H9 (cell line): Measurements from ENCODE around the gene PTPRN2. TPM values are rescaled to one million over a fixed set of nuclear protein-coding genes. Genes with fewer than 3 reads are reported as not detected.

Experiments
- DNase-seq: peaks from one replicate; pipeline ENCODE4 v3.0.0-alpha.2; 2017
- H2AFZ ChIP-seq: one replicate; pipeline ENCODE4 v1.6.1; 2013; ENCODE audit warnings: mild to moderate bottlenecking, low read length, control low read depth, moderate library complexity
- H2AK5ac ChIP-seq: 2 replicates; pipeline ENCODE4 v1.6.1; 2013; ENCODE audit warnings: low read length, control low read depth, mixed read lengths; ENCODE audit not compliant: insufficient read length
- H2BK120ac ChIP-seq: one replicate; pipeline ENCODE4 v1.6.1; 2013; ENCODE audit warnings: low read depth, mild to moderate bottlenecking, low read length, control low read depth, inconsistent platforms; ENCODE audit not compliant: poor library complexity, severe bottlenecking
- H2BK12ac ChIP-seq: 2 replicates; pipeline ENCODE4 v1.6.1; 2013; ENCODE audit warnings: low read length, control low read depth, mixed read lengths, low read depth; ENCODE audit not compliant: insufficient read length
- H2BK15ac ChIP-seq: 2 replicates; pipeline ENCODE4 v1.6.1; 2013; ENCODE audit warnings: low read depth, low read length, control low read depth
- H2BK20ac ChIP-seq: one replicate; pipeline ENCODE4 v1.6.1; 2013; ENCODE audit warnings: low read depth, mild to moderate bottlenecking, low read length, control low read depth, inconsistent platforms; ENCODE audit not compliant: poor library complexity, severe bottlenecking
- H2BK5ac ChIP-seq: 2 replicates; pipeline ENCODE4 v1.6.1; 2013; ENCODE audit warnings: low read length, control low read depth, mixed read lengths; ENCODE audit not compliant: insufficient read length
- H3K14ac ChIP-seq: 2 replicates; pipeline ENCODE4 v1.6.1; 2013; ENCODE audit warnings: low read length, control low read depth; ENCODE audit not compliant: insufficient read depth
- H3K18ac ChIP-seq: 2 replicates; pipeline ENCODE4 v1.6.1; 2013; ENCODE audit warnings: low read depth, mild to moderate bottlenecking, mixed read lengths, low read length, control low read depth; ENCODE audit not compliant: insufficient read length
- H3K23ac ChIP-seq: 2 replicates; pipeline ENCODE4 v1.6.1; 2013; ENCODE audit warnings: low read length, control low read depth, mixed read lengths, low read depth; ENCODE audit not compliant: insufficient read length
- H3K23me2 ChIP-seq: 2 replicates; pipeline ENCODE4 v1.6.1; 2013; ENCODE audit warnings: low read depth, mild to moderate bottlenecking, mixed read lengths, low read length, control low read depth; ENCODE audit not compliant: insufficient read length, poor library complexity, severe bottlenecking
- H3K27ac ChIP-seq: 2 replicates; pipeline ENCODE4 v1.5.1; 2013; ENCODE audit warnings: low read length, control low read depth, mixed read lengths, low read depth; ENCODE audit not compliant: insufficient read length
- H3K27me3 ChIP-seq: 2 replicates; pipeline ENCODE4 v1.6.1; 2013; ENCODE audit warnings: low read length, control low read depth, inconsistent platforms; ENCODE audit not compliant: insufficient read depth
- H3K4ac ChIP-seq: 2 replicates; pipeline ENCODE4 v1.6.1; 2013; ENCODE audit warnings: low read depth, mild to moderate bottlenecking, control low read depth, inconsistent platforms, low read length, moderate library complexity
- H3K4me1 ChIP-seq: 2 replicates; pipeline ENCODE4 v1.6.1; 2013; ENCODE audit warnings: low read length, control low read depth, inconsistent platforms; ENCODE audit not compliant: insufficient read depth
- H3K4me2 ChIP-seq: 2 replicates; pipeline ENCODE4 v1.6.1; 2013; ENCODE audit warnings: low read length, control low read depth, mixed read lengths; ENCODE audit not compliant: insufficient read length, insufficient read depth
- H3K56ac ChIP-seq: 2 replicates; pipeline ENCODE4 v1.6.1; 2013; ENCODE audit warnings: low read depth, mild to moderate bottlenecking, mixed read lengths, low read length, control low read depth; ENCODE audit not compliant: insufficient read length
- H3K79me1 ChIP-seq: 2 replicates; pipeline ENCODE4 v1.6.1; 2013; ENCODE audit warnings: low read depth, mild to moderate bottlenecking, moderate library complexity, low read length, control low read depth, inconsistent platforms; ENCODE audit not compliant: insufficient read depth, poor library complexity, severe bottlenecking
- H3K79me2 ChIP-seq: 2 replicates; pipeline ENCODE4 v1.6.1; 2013; ENCODE audit warnings: low read length, control low read depth, inconsistent platforms; ENCODE audit not compliant: insufficient read depth
- H3K9ac ChIP-seq: 2 replicates; pipeline ENCODE4 v1.6.1; 2013; ENCODE audit warnings: low read length, control low read depth, mixed read lengths; ENCODE audit not compliant: insufficient read length; ENCODE audit errors: extremely low read depth
- H3K9me3 ChIP-seq: one replicate; pipeline ENCODE4 v1.6.1; 2013; ENCODE audit warnings: low read depth, low read length, inconsistent platforms; ENCODE audit not compliant: control insufficient read depth
- H3T11ph ChIP-seq: one replicate; pipeline ENCODE4 v1.6.1; 2013; ENCODE audit warnings: mild to moderate bottlenecking, low read length, control low read depth, inconsistent platforms
- H4K20me1 ChIP-seq: one replicate; pipeline ENCODE4 v1.6.1; 2013; ENCODE audit not compliant: control insufficient read depth, insufficient read length, insufficient read depth
- H4K5ac ChIP-seq: 2 replicates; pipeline ENCODE4 v1.6.1; 2013; ENCODE audit warnings: low read depth, mild to moderate bottlenecking, mixed read lengths, low read length, control low read depth; ENCODE audit not compliant: insufficient read length
- H4K8ac ChIP-seq: replicated peaks from 2 replicates; pipeline ENCODE4 v1.6.1; 2013; ENCODE audit warnings: low read length, control low read depth, mixed read lengths, low read depth; ENCODE audit not compliant: insufficient read length
- H4K91ac ChIP-seq: 2 replicates; pipeline ENCODE4 v1.6.1; 2013; ENCODE audit warnings: low read depth, mild to moderate bottlenecking, moderate library complexity, mixed read lengths, low read length, control low read depth; ENCODE audit not compliant: insufficient read length
- H3K27ac Mint-ChIP-seq, 3 experiments: 2 replicates in 2 of 3; 3 replicates in 1 of 3; pipeline ENCODE4 v1.8.0; 2020 to 2021; ENCODE audit warnings: mixed read lengths in 3 of 3, mild to moderate bottlenecking in 1 of 3, moderate library complexity in 1 of 3
- H3K27me3 Mint-ChIP-seq: 2 replicates; pipeline ENCODE4 v1.8.0; 2021; ENCODE audit warnings: low read depth, mild to moderate bottlenecking, moderate library complexity, mixed read lengths
- H3K36me3 Mint-ChIP-seq, 3 experiments: 2 replicates in 2 of 3; 3 replicates in 1 of 3; pipeline ENCODE4 v1.8.0; 2020 to 2021; ENCODE audit warnings: low read depth in 3 of 3, mixed read lengths in 3 of 3; ENCODE audit not compliant: insufficient read depth in 1 of 3
- H3K4me1 Mint-ChIP-seq, 2 experiments: 2 replicates each; pipeline ENCODE4 v1.8.0; 2020; ENCODE audit warnings: mixed read lengths in 2 of 2
- H3K4me3 Mint-ChIP-seq, 2 experiments: 2 replicates in 1 of 2; 3 replicates in 1 of 2; pipeline ENCODE4 v1.8.0; 2020 to 2021; ENCODE audit warnings: mild to moderate bottlenecking in 2 of 2, mixed read lengths in 2 of 2, moderate library complexity in 1 of 2
- H3K9me3 Mint-ChIP-seq, 2 experiments: 2 replicates in 1 of 2; 3 replicates in 1 of 2; pipeline ENCODE4 v1.8.0; 2020; ENCODE audit warnings: mild to moderate bottlenecking in 2 of 2, mixed read lengths in 2 of 2, moderate library complexity in 1 of 2
- CTCF ChIP-seq: fragments of 200-600 bp; sonication (generic); conservative IDR thresholded peaks from 3 replicates; pipeline ENCODE4 v1.8.0; 2021; ENCODE audit warnings: antibody characterized with exemption, mild to moderate bottlenecking
- WGBS: extraction: QIAGEN DNeasy Blood & Tissue Kit; methylation state at CpG from one replicate; pipeline ENCODE4 v1.1.7; 2013; ENCODE audit warnings: missing lambda C conversion rate, low lambda C conversion rate, mixed read lengths; ENCODE audit not compliant: insufficient read length; ENCODE audit errors: extremely low coverage; 5-methylcytosine and 5-hydroxymethylcytosine counted together
- total RNA-seq: library from RNA; stranded (reverse); gene quantifications from 2 replicates; pipeline ENCODE4 v1.2.1, GENCODE V29; 2021

The PTPRN2 gene
- total RNA-seq, 1 experiment from 2014 or later: 5.2 TPM

DNA sequence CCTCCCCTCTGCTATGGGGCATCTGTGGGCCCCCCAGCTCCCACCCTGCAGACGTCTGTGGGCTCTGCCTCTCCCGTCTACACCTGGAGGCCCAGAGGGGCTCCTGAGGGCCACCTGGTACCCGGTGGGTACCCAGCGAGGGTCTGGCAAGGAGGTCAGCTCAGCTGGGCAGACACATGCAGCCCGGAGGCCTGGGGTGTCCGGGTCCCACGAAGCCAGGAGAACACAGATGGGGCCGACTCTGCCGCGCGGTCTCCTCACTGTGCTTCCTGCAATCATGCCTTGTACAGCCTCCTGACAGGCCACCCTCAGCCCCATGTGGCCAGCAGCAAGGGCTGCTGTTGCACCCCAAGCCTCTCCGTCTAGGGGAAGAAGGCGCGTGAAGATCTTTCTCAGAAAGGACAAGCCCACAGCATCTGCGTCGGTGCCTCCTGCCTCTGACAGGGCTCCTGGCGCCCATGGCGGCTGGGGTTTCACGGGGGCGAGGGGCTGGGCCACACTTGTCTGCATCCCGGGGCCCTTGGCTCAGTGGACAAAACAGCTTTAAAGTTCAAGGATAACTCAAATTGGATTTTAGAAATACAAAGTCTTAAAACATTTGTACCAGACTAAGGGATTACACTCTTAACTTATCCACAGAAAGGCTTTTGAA lies 859.5 kb downstream of the PTPRN2 start:
- H3T11ph ChIP-seq: no peak overlapping the region
- no peak overlapping the region for H4K5ac ChIP-seq
- H3K4me2 ChIP-seq: no peak overlapping the region
- no peak overlapping the region for H2BK15ac ChIP-seq
- H3K4me3 Mint-ChIP-seq: no peak overlapping the region
- H3K27ac ChIP-seq: no peak overlapping the region
- no peak overlapping the region for H4K91ac ChIP-seq
- H4K20me1 ChIP-seq: no peaks in the 10 kb centered on the region
- no peak overlapping the region for H2BK20ac ChIP-seq
- H2AFZ ChIP-seq: no peak overlapping the region
- no peak for DNase-seq
- no peak overlapping the region for H3K9ac ChIP-seq
- H3K36me3 Mint-ChIP-seq: no peaks in the 10 kb centered on the region
- no peak overlapping the region for H3K27ac Mint-ChIP-seq
- H3K4me1 Mint-ChIP-seq: peaks cover 5 to 9% of the 10 kb centered on the region in 2 experiments
- no peak overlapping the region for H3K4ac ChIP-seq
- H3K23me2 ChIP-seq: no peaks in the 10 kb centered on the region
- no peak overlapping the region for H3K56ac ChIP-seq
- no CpG with 5 or more reads among the region's 21 CpGs for WGBS
- H3K9me3 Mint-ChIP-seq: no peaks in the 10 kb centered on the region; a peak in 1 of 5 replicates
- H3K79me1 ChIP-seq: no peaks in the 10 kb centered on the region
- no peaks in the 10 kb centered on the region for H3K79me2 ChIP-seq
- H3K14ac ChIP-seq: no peak overlapping the region
- no peak overlapping the region for H2BK120ac ChIP-seq
- peaks cover 81% of the 10 kb centered on the region for H3K27me3 Mint-ChIP-seq
- no peak overlapping the region for H2BK12ac ChIP-seq
- no peak overlapping the region for H2BK5ac ChIP-seq
- no peaks in the 10 kb centered on the region for H3K9me3 ChIP-seq
- no peak overlapping the region for H3K18ac ChIP-seq
- H3K4me1 ChIP-seq: no peaks in the 10 kb centered on the region
- peaks cover 18% of the 10 kb centered on the region; the same call in 1 of the 2 replicates for H3K27me3 ChIP-seq
- H2AK5ac ChIP-seq: no peak overlapping the region
- no peak for TF ChIP-seq CTCF
- H3K23ac ChIP-seq: no peak overlapping the region
- H4K8ac ChIP-seq: no peak overlapping the region
